Panc1 (cell line): ENCODE data around the gene KCNQ1.

Experiments
- POLR2AphosphoS5 ChIP-seq: IDR thresholded peaks from 2 replicates; pipeline ENCODE4 v1.6.1; 2012; ENCODE audit warnings: mild to moderate bottlenecking, low read depth, low read length, moderate library complexity
- TF ChIP-seq, protein P1 (sequence below): fragments of 450-650 bp; IDR thresholded peaks from 2 replicates; pipeline ENCODE4 v1.5.1; 2017; ENCODE audit warnings: mild to moderate bottlenecking

DNA sequence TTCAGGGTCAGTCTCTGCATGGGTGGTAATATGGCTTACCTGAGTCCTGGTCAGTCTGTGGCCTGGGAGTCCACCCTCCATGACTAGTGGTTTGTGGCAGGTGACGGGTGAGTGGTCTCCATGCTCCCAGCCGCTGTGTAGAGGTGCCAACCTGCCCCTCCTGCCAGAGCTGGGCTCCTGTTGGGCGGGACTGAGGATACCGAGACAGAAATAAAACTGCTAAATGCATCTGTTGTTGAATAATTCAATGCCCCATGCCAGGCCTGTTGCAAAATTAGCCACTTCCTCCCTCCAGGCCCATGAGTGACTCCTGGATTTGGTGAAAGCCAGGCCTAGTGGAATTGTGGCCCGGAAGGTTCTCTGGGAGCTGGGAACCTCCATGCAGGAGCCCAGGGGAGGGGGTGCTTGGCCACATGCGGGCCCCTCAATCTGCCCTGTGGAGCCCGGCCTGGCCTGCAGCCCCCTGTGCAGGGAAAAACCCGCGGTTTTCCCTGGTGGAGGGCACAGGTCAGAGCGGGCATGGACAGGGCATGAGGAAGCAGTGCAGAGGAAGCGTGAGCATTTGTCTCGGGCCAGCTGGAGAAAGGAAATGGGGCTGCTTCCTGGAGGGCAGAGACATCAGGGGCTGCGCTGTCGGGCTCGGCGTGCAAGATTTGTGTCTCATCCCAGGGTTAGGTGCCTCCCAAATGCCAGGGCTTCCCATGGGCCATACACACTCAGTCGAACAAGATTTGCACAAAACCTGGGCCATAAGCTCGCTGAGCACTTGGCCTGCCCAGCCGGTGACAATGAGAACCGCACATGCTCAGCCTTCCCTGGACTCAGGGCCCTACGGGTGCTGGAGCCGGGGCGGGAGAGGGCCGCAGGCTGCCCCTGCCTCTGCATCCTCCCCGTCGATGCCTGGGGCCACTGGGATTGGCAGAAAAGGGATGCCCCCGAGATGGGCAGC lies 66.9 kb downstream of the KCNQ1 start:
- TF ChIP-seq, protein P1, sequence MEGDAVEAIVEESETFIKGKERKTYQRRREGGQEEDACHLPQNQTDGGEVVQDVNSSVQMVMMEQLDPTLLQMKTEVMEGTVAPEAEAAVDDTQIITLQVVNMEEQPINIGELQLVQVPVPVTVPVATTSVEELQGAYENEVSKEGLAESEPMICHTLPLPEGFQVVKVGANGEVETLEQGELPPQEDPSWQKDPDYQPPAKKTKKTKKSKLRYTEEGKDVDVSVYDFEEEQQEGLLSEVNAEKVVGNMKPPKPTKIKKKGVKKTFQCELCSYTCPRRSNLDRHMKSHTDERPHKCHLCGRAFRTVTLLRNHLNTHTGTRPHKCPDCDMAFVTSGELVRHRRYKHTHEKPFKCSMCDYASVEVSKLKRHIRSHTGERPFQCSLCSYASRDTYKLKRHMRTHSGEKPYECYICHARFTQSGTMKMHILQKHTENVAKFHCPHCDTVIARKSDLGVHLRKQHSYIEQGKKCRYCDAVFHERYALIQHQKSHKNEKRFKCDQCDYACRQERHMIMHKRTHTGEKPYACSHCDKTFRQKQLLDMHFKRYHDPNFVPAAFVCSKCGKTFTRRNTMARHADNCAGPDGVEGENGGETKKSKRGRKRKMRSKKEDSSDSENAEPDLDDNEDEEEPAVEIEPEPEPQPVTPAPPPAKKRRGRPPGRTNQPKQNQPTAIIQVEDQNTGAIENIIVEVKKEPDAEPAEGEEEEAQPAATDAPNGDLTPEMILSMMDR, result no peak
- no peak for TF ChIP-seq POLR2AphosphoS5
